IMR-90 (cell line): ENCODE measurements around the gene DAB1. TPM values are rescaled to one million over a fixed set of nuclear protein-coding genes. Genes with fewer than 3 reads are reported as not detected.

Experiments
- ATAC-seq: fragments of 200-7000 bp; cut with Tn5 transposase; 2 replicates; pipeline ENCODE4 v1.9.1; 2020; ENCODE audit warnings: low read depth, mild to moderate bottlenecking, moderate library complexity
- BruUV-seq: library from RNA; stranded (reverse); fragments of 400-500 nt; replicated peaks from 2 replicates; lab custom pipeline; 2021; lab: Mats Ljungman, UMichigan
- CTCF ChIA-PET: fragments of 300-600 bp; formaldehyde crosslinking; extraction: SDS; loops from one replicate; lab custom pipeline; 2021; ENCODE audit warnings: antibody characterized with exemption; lab: Yijun Ruan, JAX
- POLR2A ChIA-PET: fragments of 300-600 bp; sonication (Branson Sonifier 250); formaldehyde crosslinking; loops from one replicate; lab custom pipeline; 2022; ENCODE audit warnings: antibody characterized with exemption; ENCODE audit not compliant: unreplicated experiment; lab: Charles Lee
- DNase-seq: peaks from one replicate; pipeline ENCODE4 v3.0.0; 2013
- H2AFZ ChIP-seq: replicated peaks from 2 replicates; pipeline ENCODE3; 2013; ENCODE audit warnings: low read length, mild to moderate bottlenecking; ENCODE audit not compliant: poor library complexity
- H2AK5ac ChIP-seq: 2 replicates; pipeline ENCODE4 v1.6.1; 2013; ENCODE audit warnings: low read depth, low read length, inconsistent platforms
- H2AK9ac ChIP-seq: replicated peaks from 2 replicates; pipeline ENCODE3; 2013; ENCODE audit warnings: mild to moderate bottlenecking, low read depth, low read length, moderate library complexity; ENCODE audit not compliant: poor library complexity
- H2BK120ac ChIP-seq: 2 replicates; pipeline ENCODE4 v1.6.1; 2013; ENCODE audit warnings: low read depth, low read length, inconsistent platforms
- H2BK15ac ChIP-seq: 3 replicates; pipeline ENCODE4 v1.6.1; 2013; ENCODE audit warnings: low read depth, low read length, inconsistent platforms
- H2BK20ac ChIP-seq: 2 replicates; pipeline ENCODE4 v1.6.1; 2013; ENCODE audit warnings: low read depth, mild to moderate bottlenecking, inconsistent platforms, low read length, moderate library complexity
- H2BK5ac ChIP-seq: 2 replicates; pipeline ENCODE4 v1.6.1; 2013; ENCODE audit warnings: mild to moderate bottlenecking, low read depth, low read length, inconsistent platforms; ENCODE audit not compliant: poor library complexity, severe bottlenecking
- H3K14ac ChIP-seq: replicated peaks from 2 replicates; pipeline ENCODE4 v1.6.1; 2013; ENCODE audit warnings: low read depth, low read length, inconsistent platforms
- H3K18ac ChIP-seq: 2 replicates; pipeline ENCODE4 v1.6.1; 2013; ENCODE audit warnings: low read depth, low read length, control low read depth
- H3K23ac ChIP-seq: 2 replicates; pipeline ENCODE4 v1.6.1; 2013; ENCODE audit warnings: low read depth, low read length, inconsistent platforms
- H3K27ac ChIP-seq: 2 replicates; pipeline ENCODE4 v1.5.1; 2013; ENCODE audit warnings: mild to moderate bottlenecking, control low read depth, low read length; ENCODE audit not compliant: insufficient read depth
- H3K27me3 ChIP-seq: 2 replicates; pipeline ENCODE4 v1.6.1; 2013; ENCODE audit warnings: low read length; ENCODE audit not compliant: control insufficient read depth, insufficient read depth
- H3K36me3 ChIP-seq: 2 replicates; pipeline ENCODE4 v1.6.1; 2013; ENCODE audit warnings: low read length, mixed read lengths; ENCODE audit not compliant: control insufficient read depth, insufficient read depth
- H3K4ac ChIP-seq: 2 replicates; pipeline ENCODE4 v1.6.1; 2013; ENCODE audit warnings: low read depth, low read length, inconsistent platforms
- H3K4me1 ChIP-seq: 2 replicates; pipeline ENCODE4 v1.6.1; 2013; ENCODE audit warnings: low read length, mixed read lengths; ENCODE audit not compliant: control insufficient read depth, insufficient read depth
- H3K4me2 ChIP-seq: 2 replicates; pipeline ENCODE4 v1.6.1; 2013; ENCODE audit warnings: low read depth, mild to moderate bottlenecking, control low read depth, low read length, moderate library complexity
- H3K4me3 ChIP-seq: 2 replicates; pipeline ENCODE4 v1.5.1; 2013; ENCODE audit warnings: low read depth, mild to moderate bottlenecking, control low read depth, low read length, moderate library complexity; ENCODE audit not compliant: insufficient read depth
- H3K56ac ChIP-seq: 2 replicates; pipeline ENCODE4 v1.6.1; 2013; ENCODE audit warnings: low read length, inconsistent platforms; ENCODE audit not compliant: insufficient read depth; ENCODE audit errors: extremely low read depth
- H3K79me1 ChIP-seq, 2 experiments: 2 replicates each; pipeline ENCODE4 v1.6.1; 2013; ENCODE audit warnings: low read length in 2 of 2, inconsistent platforms in 1 of 2, low read depth in 1 of 2
- H3K9ac ChIP-seq: 2 replicates; pipeline ENCODE4 v1.6.1; 2013; ENCODE audit warnings: low read depth, low read length, control low read depth
- H3K9me1 ChIP-seq: 2 replicates; pipeline ENCODE4 v1.6.1; 2013; ENCODE audit warnings: low read length, inconsistent platforms; ENCODE audit not compliant: insufficient read depth
- H3K9me3 ChIP-seq: 2 replicates; pipeline ENCODE4 v1.6.1; 2013; ENCODE audit warnings: low read length; ENCODE audit not compliant: control insufficient read depth, insufficient read depth
- H4K20me1 ChIP-seq: 2 replicates; pipeline ENCODE4 v1.6.1; 2013; ENCODE audit warnings: low read length, inconsistent platforms; ENCODE audit not compliant: insufficient read depth
- H4K5ac ChIP-seq: 2 replicates; pipeline ENCODE4 v1.6.1; 2013; ENCODE audit warnings: mild to moderate bottlenecking, low read depth, low read length, control low read depth
- H4K8ac ChIP-seq, 2 experiments: 2 replicates each; pipeline ENCODE4 v1.6.1; 2013; ENCODE audit warnings: low read depth in 2 of 2, low read length in 2 of 2, control low read depth in 1 of 2, inconsistent platforms in 1 of 2
- H4K91ac ChIP-seq: 2 replicates; pipeline ENCODE4 v1.6.1; 2013; ENCODE audit warnings: low read depth, low read length, inconsistent platforms; ENCODE audit not compliant: insufficient read depth
- BHLHE40 ChIP-seq: fragments of 150-350 bp; IDR thresholded peaks from 2 replicates; pipeline ENCODE4 v1.6.1; 2016; ENCODE audit warnings: mild to moderate bottlenecking, low read depth, low read length
- CEBPB ChIP-seq: IDR thresholded peaks from 2 replicates; pipeline ENCODE4 v1.6.1; 2012; ENCODE audit warnings: low read depth, low read length, improper control_type of control experiment
- CHD1 ChIP-seq: IDR thresholded peaks from 2 replicates; pipeline ENCODE4 v1.6.1; 2012; ENCODE audit warnings: low read depth, low read length, improper control_type of control experiment
- RFX5 ChIP-seq: IDR thresholded peaks from 2 replicates; pipeline ENCODE4 v1.8.0; 2012; ENCODE audit warnings: low read depth, mild to moderate bottlenecking, low read length, moderate library complexity
- WGBS, 2 experiments: methylation state at CpG; one replicate each; pipeline versions ENCODE4 v1.1.5 to v1.1.7; 2013; ENCODE audit warnings: missing lambda C conversion rate in 2 of 2; ENCODE audit not compliant: insufficient read length in 1 of 2; ENCODE audit errors: extremely low coverage in 2 of 2; 5-methylcytosine and 5-hydroxymethylcytosine counted together
- dilution Hi-C: fragments of 300-500 bp; cut with HindIII; formaldehyde crosslinking; loops from one replicate; pipeline ENCODE4 v1.14.3; 2018; ENCODE audit warnings: low sequenced_read_pairs; ENCODE audit not compliant: unreplicated experiment
- in situ Hi-C: fragments of 300-500 bp; cut with MboI; formaldehyde crosslinking; loops from 3 replicates; pipeline ENCODE4 v1.14.3; 2019; ENCODE audit warnings: low sequenced_read_pairs, inconsistent platforms, mixed read lengths
- intact Hi-C: fragments of 100-400 bp; cut with micrococcal nuclease; formaldehyde crosslinking; loops from 2 replicates; pipeline ENCODE4 v1.10.0; 2022
- polyA plus RNA-seq, 3 experiments: library from polyadenylated mRNA; depleted of rRNA; stranded (reverse); fragments of >200 nt; gene quantifications; 2 replicates each; pipeline ENCODE4 v1.2.3, GENCODE V29; 2012; ENCODE audit warnings: low replicate concordance in 1 of 3
- total RNA-seq: library from RNA; depleted of rRNA; stranded (reverse); fragments of >200 nt; gene quantifications from 2 replicates; pipeline ENCODE4 v1.2.3, GENCODE V29; 2012
- TF ChIP-seq, protein P1 (sequence below): fragments of 150-350 bp; IDR thresholded peaks from 2 replicates; pipeline ENCODE4 v1.6.1; 2016; ENCODE audit warnings: low read depth, mild to moderate bottlenecking, low read length, moderate library complexity, borderline replicate concordance
- TF ChIP-seq, protein P2 (sequence below): conservative IDR thresholded peaks from 2 replicates; pipeline ENCODE4 v1.5.1; 2012; ENCODE audit warnings: mild to moderate bottlenecking, low read depth, low read length, improper control_type of control experiment

The DAB1 gene
- total and polyA plus RNA-seq, 2 of the 4 experiments (the other 2 are of a cell fraction), result 0.18 to 0.41 TPM

DNA sequence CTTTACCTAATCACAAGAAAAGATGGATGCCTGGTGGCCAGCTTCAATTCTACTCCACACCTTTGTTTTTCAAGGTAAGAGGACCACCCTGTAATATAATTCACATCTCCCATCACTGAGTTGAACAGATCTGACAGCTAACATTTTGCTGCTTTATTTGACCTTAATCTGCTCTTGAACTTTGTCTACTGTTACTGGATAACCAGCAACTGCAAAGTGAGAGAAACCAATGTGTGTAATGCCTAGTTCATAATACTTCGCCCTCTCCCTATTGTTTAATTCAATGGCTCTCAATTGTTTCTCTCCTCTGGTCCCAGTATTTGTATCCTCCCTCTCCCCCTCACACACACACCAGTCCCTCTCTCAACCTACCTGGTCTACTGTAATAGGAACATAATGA lies 214.4 kb downstream of the DAB1 start:
- Histone ChIP-seq H2BK5ac (no peak overlapping the region), H2AFZ (no peak overlapping the region), H2AK5ac (no peak overlapping the region), H3K18ac (no peak overlapping the region), H3K23ac (no peak overlapping the region), H3K9ac (no peak overlapping the region), H4K5ac (no peak overlapping the region), H3K4me2 (no peak overlapping the region), H2BK120ac (no peak overlapping the region), H3K4me3 (no peak overlapping the region), H4K20me1 (no peaks in the 10 kb centered on the region), H4K91ac (no peak overlapping the region), H3K14ac (no peak overlapping the region), H2AK9ac (no peak overlapping the region), H2BK15ac (no peak overlapping the region), H3K9me1 (no peaks in the 10 kb centered on the region), H3K79me1 (no peaks in the 10 kb centered on the region), H3K4ac (no peak overlapping the region), H3K4me1 (no peaks in the 10 kb centered on the region), H3K56ac (no peak overlapping the region), H3K36me3 (no peaks in the 10 kb centered on the region), H4K8ac (no peak overlapping the region), H2BK20ac (no peak overlapping the region), H3K27ac (no peak overlapping the region), H3K27me3 (no peaks in the 10 kb centered on the region), H3K9me3 (no peaks in the 10 kb centered on the region)
- ChIA-PET CTCF (no interaction called here), POLR2A (no interaction called here)
- no CpG with 5 or more reads among the region's 1 CpG for WGBS, 2 experiments
- no TSS peak for BruUV-seq
- no peak for ATAC-seq
- no peak for DNase-seq
- dilution Hi-C loops (no loop called here), intact Hi-C loops (no loop called here), in situ Hi-C loops (no loop called here)
- TF ChIP-seq CEBPB (no peak), CHD1 (no peak), RFX5 (no peak), BHLHE40 (no peak)
- TF ChIP-seq, protein P1, sequence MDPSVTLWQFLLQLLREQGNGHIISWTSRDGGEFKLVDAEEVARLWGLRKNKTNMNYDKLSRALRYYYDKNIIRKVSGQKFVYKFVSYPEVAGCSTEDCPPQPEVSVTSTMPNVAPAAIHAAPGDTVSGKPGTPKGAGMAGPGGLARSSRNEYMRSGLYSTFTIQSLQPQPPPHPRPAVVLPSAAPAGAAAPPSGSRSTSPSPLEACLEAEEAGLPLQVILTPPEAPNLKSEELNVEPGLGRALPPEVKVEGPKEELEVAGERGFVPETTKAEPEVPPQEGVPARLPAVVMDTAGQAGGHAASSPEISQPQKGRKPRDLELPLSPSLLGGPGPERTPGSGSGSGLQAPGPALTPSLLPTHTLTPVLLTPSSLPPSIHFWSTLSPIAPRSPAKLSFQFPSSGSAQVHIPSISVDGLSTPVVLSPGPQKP, result no peak
- TF ChIP-seq, protein P2, sequence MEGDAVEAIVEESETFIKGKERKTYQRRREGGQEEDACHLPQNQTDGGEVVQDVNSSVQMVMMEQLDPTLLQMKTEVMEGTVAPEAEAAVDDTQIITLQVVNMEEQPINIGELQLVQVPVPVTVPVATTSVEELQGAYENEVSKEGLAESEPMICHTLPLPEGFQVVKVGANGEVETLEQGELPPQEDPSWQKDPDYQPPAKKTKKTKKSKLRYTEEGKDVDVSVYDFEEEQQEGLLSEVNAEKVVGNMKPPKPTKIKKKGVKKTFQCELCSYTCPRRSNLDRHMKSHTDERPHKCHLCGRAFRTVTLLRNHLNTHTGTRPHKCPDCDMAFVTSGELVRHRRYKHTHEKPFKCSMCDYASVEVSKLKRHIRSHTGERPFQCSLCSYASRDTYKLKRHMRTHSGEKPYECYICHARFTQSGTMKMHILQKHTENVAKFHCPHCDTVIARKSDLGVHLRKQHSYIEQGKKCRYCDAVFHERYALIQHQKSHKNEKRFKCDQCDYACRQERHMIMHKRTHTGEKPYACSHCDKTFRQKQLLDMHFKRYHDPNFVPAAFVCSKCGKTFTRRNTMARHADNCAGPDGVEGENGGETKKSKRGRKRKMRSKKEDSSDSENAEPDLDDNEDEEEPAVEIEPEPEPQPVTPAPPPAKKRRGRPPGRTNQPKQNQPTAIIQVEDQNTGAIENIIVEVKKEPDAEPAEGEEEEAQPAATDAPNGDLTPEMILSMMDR, result no peak
